ENCODE results near the gene DNASE2B. TPM values are rescaled to one million over a fixed set of nuclear protein-coding genes. Genes with fewer than 3 reads are reported as not detected.

The DNASE2B gene
- total RNA-seq, 4 donors from 2014 or later = not detected

DNA sequence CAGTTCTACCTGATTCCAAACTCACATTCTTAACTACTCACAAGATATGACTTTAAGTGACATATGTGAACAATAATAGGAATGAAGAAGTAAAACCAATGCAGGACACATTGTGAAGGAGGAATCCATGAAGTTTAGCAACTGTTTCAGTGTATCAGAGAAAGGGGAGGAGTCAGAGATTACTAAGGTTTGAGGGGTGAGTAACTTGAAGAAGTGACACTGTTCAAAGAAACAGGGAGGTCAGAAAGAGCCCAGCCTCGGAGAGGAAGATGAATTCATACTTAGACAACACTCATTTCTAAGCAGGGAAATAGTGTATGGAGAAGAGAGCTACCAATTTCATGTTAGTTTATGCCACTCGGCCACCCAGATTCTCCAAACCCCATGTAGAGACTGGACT, 52.6 kb downstream of the DNASE2B start:
- H3K4me3 ChIP-seq = no peak overlapping the region
- H3K27ac ChIP-seq = no peak overlapping the region
- no peak for DNase-seq
- H3K9me3 ChIP-seq = no peaks in the 10 kb centered on the region
- intact Hi-C loops (cut with DNase I) = no loop called here
- H3K36me3 ChIP-seq = no peaks in the 10 kb centered on the region
- H3K4me1 ChIP-seq = no peaks in the 10 kb centered on the region
- TF ChIP-seq, protein P1, sequence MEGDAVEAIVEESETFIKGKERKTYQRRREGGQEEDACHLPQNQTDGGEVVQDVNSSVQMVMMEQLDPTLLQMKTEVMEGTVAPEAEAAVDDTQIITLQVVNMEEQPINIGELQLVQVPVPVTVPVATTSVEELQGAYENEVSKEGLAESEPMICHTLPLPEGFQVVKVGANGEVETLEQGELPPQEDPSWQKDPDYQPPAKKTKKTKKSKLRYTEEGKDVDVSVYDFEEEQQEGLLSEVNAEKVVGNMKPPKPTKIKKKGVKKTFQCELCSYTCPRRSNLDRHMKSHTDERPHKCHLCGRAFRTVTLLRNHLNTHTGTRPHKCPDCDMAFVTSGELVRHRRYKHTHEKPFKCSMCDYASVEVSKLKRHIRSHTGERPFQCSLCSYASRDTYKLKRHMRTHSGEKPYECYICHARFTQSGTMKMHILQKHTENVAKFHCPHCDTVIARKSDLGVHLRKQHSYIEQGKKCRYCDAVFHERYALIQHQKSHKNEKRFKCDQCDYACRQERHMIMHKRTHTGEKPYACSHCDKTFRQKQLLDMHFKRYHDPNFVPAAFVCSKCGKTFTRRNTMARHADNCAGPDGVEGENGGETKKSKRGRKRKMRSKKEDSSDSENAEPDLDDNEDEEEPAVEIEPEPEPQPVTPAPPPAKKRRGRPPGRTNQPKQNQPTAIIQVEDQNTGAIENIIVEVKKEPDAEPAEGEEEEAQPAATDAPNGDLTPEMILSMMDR (IDR thresholded peaks at IDR 0.05) = no peak
- TF ChIP-seq POLR2A (IDR thresholded peaks at IDR 0.05) = no peak
- peaks cover 0 to 38% (median 0%) of the 10 kb centered on the region in 4 donors for H3K27me3 ChIP-seq
- 68 to 78% methylated on average over 2 of the region's 2 CpGs for WGBS, 2 donors

DNA sequence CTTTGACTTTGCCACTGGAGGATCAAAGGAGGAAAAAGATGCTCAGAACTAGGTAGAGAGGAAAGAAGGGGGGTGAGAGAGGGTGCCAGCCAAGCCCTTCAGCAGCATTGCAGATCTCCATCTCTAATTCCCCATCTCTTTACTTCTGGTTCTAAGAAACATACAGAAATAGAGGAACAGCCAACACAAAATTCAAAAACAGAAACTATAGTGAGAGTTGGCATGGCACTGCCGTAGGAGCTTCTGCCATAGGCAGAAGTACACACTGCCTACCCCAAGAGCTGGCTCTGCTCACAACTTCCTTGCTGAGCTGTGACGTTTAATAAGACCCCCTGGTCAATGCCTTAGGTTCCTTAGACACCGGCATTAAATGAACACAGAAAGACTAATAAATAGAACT, 54.2 kb downstream of the DNASE2B start:
- WGBS, 2 donors = 58 to 63% methylated on average over 3 of the region's 3 CpGs
- TF ChIP-seq, protein P1 (IDR thresholded peaks at IDR 0.05) = no peak
- no peak for TF ChIP-seq POLR2A (IDR thresholded peaks at IDR 0.05)

DNA sequence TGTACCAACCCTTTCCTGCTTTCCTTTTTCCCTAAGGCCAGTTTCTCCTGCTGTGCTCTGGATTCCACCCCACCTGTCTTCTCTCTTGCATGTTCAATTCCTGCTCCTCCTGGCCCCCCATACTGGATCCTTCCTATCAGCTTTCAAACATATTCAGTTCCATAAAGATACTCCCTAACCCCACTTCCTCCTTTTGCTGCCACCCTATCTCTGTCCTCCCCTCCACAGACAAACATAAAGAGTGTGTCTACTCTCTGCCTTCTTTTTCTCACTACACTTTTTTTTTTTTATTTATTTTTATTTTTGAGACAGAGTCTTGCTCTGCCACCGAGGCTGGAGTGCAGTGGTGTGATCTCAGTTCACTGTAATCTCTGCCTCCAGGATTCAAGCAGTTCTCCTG, 63.8 kb downstream of the DNASE2B start:
- WGBS, 2 donors = 60 to 64% methylated on average over 1 of the region's 1 CpG
- no peak for DNase-seq
- H3K36me3 ChIP-seq = no peaks in the 10 kb centered on the region
- H3K9me3 ChIP-seq = no peaks in the 10 kb centered on the region
- H3K27ac ChIP-seq = no peak overlapping the region
- H3K4me1 ChIP-seq = no peaks in the 10 kb centered on the region
- H3K4me3 ChIP-seq = no peak overlapping the region
- H3K27me3 ChIP-seq = peaks cover 0 to 83% (median 0%) of the 10 kb centered on the region in 4 donors
- TF ChIP-seq POLR2A (IDR thresholded peaks at IDR 0.05) = no peak
- TF ChIP-seq, protein P1 (IDR thresholded peaks at IDR 0.05) = no peak
- intact Hi-C loops (cut with DNase I) = no loop called here

More for the DNA sequence above, 54.2 kb downstream of the DNASE2B start:
- no peak overlapping the region for H3K27ac ChIP-seq
- H3K4me3 ChIP-seq = no peak overlapping the region
- no peaks in the 10 kb centered on the region for H3K4me1 ChIP-seq
- H3K9me3 ChIP-seq = no peaks in the 10 kb centered on the region
- intact Hi-C loops (cut with DNase I) = no loop called here
- DNase-seq = no peak
- no peaks in the 10 kb centered on the region for H3K36me3 ChIP-seq
- H3K27me3 ChIP-seq = peaks cover 0 to 51% (median 0%) of the 10 kb centered on the region in 4 donors

Other genes with a start within 250 kb of the DNASE2B start
- 1 to 10 TPM in 2 of 4 donors, under 1 TPM in 1, not detected in 1; 0.35 to 2.0 (median 1.3) TPM for gene SAMD13, start 96.8 kb upstream of the DNASE2B start, total RNA-seq
- gene RPF1, start 80.8 kb downstream of the DNASE2B start, total RNA-seq = 10 to 100 TPM; 30.2 to 41.2 (median 36.3) TPM
- gene SPATA1, start 107.9 kb downstream of the DNASE2B start, total RNA-seq = under 1 TPM in 1 of 4 donors, not detected in 3; 0.15 TPM
- gene GNG5, start 108.1 kb downstream of the DNASE2B start, total RNA-seq = 100 to 1,000 TPM in 2 of 4 donors, 10 to 100 TPM in 2; 51.3 to 137 (median 82.8) TPM
- gene CTBS, start 176.0 kb downstream of the DNASE2B start, total RNA-seq = 10 to 100 TPM in 2 of 4 donors, 1 to 10 TPM in 2; 4.9 to 12.0 (median 10.3) TPM